HPDE6-E6E7 (cell line): ENCODE data around the gene AHNAK.
A peak's percentile ranks its signal among the peaks of the same experiment; 100 is the strongest.

Source experiments
- DNase-seq: peaks from one replicate; pipeline ENCODE4 v3.0.0; 2011; ENCODE audit warnings: missing footprints; ENCODE audit errors: extremely low spot score

AHNAK gene

DNA sequence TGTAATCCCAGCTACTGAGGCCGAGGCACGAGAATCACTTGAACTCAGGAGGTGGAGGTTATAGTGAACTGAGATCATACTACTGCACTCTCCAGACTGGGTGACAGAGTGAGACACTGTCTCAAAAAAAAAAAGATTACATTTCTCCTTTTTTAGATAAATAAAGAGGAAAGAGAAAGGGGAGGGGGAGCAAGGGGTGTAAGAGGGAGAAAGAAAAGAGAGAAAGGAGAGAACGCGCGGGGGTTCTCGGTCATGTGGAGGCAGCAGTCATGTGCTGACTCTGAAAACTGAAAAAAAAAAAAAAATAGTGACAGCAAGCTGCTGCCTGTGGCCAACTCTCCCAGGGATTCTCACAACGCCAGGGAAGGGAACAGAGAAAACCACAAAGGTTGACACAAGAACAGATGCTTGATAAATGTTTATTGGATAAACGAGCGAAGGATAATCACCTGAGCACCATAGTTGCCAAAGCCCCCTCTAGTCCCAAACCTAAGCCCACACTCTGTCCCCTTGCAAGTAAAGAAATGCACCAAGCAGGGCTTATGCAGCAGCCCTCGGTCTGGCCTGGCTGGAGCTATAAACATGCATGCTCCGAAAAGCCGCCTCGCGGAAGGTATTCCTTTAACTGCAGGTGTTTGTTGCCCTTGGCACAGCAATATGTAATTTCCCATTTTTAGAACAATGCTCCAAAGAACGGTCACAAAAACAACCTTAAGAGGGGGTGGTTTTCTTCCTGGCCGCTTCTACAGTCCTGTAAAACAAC is 113.3 kb downstream of the AHNAK start:
- no peak for DNase-seq

DNA sequence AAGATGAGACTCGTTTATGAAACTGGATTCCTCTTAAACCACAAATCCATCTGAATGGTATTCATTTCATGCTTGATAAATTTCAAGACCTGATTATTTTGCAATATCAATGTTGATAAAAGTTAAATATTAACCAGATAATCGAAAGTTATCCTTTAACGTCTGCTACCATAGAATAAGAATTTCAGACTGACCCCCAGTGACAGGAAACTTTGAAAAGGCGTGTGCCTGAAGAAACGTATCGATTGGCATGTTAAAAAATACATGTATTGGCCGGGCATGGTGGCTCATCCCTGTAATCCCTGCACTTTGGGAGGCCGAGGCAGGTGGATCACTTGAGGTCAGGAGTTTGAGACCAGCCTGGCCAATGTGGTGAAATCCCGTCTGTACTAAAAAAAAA is 113.9 kb downstream of the AHNAK start:
- DNase-seq: no peak

DNA sequence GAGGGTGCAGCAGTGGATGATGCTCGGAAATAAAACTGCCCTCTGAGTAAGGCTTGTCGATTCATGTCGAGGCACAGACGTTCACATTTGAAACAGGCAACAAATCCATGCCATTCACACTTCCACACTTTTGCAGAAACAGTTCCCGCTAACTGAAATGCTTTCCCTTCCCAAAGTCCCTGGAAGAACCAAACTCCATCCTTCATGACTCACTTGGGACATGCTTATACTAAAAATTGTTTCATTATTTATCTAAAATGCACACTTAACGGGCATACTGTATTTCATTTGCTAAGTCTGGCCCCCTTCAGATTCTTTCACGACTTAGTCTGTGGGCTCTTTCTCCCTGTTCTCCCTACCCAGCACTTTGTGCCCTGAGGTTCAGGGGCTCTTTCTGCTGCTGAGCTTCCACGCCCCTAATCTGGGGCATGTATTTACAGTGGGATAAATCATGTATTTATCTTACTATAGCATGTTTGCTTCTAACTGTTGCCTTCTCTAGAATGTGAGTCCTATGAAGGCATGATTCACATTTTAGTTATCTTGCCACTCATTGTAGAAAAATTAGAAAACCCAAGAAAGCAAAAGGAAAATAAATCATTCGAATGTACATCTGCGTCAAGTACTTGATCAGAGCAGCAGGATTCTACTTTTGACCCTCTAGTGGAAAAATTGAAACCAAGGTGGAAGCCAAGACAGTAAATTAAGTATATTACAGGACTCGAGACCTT is 115.3 kb downstream of the AHNAK start:
- DNase-seq: no peak

DNA sequence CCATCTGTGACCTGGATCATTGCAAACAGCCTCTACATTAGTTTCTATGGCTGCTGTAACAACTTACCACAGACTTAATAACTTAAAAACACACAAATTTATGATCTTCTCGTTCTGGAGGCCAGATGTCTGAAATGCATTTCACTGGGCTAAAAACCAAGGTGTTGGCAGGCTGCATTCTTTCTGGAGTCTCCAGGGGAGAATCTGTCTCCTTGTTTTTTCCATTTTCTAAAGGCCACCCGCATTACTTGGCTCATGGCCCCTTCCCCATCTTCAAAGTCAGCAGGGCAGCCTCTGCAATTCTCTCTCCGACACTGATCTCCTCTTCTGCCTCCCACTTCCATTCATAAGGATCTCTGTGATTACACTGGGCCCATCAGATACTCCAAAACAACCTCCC is 116.2 kb downstream of the AHNAK start:
- DNase-seq: no peak

DNA sequence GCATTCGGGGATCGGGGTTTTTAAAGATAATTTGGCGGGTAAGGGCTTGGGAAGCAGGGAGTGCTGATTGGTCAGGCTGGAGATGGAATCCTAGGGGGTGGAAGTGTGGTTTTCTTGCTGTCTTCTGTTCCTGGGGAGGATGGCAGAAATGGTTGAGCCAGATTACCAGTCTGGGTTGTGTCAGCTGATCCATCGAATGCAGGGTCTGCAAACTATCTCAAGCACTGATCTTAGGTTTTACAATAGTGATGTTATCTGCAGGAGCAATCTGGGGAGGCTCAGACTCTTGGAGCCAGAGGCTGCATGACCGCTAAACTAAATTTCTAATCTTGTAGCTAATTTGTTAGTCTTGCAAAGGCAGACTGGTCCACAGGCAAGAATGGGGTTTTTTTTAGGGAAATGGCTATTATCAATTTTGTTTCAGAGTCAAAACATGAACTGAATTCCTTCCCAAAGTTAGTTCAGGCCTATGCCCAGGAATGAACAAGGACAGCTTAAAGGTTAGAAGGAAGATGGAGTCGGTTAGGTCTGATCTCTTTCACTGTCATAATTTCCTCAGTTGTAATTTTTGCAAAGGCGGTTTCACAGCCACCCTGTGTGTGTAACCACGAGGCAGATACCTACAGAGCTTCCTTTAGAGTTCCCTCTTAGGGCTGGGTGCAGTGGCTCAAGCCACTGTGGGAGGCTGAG is 117.6 kb downstream of the AHNAK start:
- no peak for DNase-seq

DNA sequence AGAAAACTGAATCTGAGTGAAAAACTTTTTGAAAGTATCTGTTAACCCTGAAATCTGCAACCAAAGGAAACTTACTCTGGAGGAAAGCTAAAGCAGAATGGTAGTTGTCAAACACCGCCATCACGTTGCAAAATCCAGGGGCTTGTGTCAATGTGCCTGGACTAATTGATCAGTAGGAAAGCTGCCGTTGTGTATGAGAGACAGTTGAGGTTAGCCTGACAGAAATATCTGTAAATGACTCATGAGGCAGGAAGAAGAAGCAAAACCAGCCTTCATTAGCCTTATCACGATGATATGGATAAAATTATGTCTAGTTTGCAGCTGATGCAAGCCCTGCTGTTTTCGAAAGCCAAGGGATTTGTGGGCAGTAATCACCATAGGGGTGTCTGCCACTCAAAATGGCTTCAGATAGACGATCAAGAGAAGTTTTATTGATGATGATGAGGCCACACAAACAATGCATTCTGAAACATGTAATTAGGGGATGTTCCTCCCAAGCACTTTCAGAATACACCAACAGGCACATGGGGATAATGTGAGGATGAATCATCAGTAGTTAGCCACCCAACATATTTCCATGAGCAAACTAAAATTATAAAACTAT is 118.9 kb downstream of the AHNAK start:
- DNase-seq: no peak

DNA sequence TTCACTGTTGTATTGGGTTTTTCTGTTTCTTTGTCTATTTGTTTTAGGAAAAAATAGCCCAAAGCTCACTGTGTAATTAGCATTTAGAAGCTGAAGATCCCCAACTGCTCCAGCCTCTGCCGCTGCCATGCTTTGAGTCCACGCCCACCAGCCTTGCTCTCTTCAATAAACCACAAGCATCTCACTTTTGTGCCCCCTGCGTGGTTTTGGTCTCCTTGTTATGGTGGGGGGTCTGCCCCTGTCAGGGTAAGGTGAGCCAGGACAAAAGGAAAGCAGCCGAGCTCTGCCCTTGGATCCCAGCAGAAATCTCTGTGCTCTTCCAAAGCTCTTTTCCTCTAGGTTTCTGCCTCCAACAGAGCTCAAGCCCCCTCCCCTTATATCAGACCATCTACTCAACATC is 123.6 kb downstream of the AHNAK start:
- DNase-seq: no peak

DNA sequence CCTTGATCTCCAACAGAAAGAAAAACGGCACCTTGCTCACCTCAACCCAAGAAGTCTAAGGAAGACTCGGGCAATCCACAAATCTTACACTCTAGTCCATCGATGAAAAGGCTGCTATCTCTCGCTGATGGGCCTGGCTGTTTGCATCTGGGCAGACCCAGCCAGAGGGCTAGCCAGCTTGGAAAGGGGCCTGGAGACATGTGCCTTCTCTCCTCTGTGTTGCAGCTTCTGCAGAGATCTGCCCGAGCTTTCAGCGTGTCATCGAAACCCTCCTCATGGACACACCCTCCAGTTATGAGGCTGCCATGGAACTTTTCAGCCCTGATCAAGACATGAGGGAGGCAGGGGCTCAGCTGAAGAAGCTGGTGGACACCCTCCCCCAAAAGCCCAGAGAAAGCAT is 124.6 kb downstream of the AHNAK start:
- no peak for DNase-seq

DNA sequence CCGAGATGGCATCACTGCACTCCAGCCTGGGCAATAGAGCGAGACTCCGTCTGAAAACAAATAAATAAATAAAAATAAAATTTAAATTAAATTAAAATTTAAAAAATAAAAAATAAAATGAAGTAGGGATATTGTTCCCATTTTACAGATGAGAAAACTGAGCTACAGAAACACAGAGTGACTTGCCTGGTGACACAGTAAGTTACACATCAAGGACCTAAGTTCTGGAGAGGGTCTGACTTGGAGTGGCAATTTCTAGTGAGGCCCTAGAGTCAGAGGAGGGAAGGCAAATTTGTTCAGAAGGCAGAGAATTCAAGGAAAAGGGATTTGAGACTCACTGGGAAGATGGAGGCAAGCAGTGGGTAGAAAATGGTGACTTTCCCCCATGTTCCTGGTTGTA is 125.7 kb downstream of the AHNAK start:
- no peak for DNase-seq

DNA sequence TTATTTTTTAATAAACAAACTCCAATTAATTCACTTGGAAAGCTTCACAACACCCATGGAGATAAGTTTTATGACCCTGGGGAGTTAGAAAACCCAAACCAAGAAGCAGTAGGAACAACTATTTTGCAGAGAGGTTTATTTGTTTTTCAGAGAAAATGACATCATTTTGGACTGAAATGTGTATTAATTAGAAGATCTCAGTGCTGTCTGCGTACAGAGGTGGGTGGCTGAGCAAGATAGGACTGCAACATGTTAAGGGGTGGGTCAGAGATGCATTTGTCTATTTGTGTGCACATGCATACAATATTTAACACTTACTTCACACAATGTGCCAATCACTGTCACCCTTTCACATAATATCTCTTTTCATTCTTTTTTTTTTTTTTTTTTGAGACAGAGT is 126.7 kb downstream of the AHNAK start:
- no peak for DNase-seq

DNA sequence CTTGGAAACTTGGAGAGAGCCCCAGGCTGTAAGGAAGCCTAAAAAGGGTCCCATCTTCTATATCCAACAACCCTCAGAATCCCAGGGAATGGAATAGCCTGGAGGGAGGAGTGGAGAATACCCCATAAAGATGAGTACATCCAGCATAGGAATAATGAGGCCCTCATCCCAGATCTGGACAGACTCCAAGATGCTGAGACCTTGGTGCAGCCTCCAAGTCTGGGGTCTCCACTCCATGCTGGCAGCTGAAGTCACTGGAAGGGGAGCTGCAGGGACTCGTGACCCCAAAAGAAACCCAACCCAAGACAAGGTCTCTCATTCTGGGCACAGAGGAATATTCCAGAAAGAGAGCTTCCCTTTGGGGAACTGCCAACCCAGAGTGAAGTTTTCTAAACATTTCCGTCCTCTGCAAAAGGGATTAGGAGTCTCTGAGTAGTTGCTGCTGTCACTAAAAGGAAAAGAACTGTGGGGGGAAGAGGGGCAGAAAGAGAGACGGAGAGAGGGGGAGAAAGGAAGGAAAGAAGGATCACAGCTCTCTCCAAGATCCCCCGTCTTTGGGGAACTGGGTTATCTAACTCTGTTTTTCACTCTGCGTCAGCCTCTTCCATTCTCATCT is 127.2 kb downstream of the AHNAK start:
- no peak for DNase-seq

DNA sequence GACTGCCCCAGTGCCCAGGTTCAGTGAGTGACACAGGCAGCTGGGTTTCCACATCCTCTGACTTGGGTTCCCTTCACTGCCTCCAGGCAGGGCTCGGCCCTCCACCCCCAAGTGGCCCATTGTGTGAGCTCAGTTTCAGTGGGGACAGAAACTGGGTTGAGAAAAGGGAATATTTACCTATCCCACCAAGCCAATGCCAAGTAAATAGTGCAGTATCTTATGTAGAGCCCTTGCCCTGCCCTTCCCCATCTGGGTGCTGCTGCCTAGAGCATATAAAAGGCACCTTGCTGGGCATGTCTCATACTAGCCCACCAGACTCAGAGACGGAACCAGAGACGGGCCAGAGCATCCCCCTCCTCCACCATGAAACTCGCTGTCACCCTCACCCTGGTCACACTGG is 127.9 kb downstream of the AHNAK start, which contains the start of gene SCGB1A1:
Gene SCGB1A1, plus strand, starts transcription at position 301 of the 400 bp plus-strand sequence. Its CDS starts 63 bp downstream, at position 364.
- no peak for DNase-seq

DNA sequence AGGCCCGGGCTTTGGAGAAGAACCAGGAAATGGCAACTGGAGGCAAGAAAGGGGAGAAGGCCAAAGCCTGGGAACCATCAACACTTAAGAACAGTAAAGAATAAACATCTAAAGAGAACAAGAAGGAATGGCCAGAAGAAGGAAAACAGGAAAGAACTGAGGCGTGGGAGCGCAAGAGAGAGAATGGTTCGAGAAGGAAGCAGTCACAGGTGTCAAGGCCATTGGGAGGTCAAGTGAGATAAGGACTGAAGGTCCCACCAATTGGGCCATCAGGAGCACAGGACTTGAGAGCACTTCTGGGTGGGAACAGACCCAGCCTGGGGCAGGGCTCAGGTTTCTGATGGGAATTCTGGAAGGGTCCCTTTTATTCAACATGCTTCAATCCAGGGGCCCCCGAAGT is 128.5 kb downstream of the AHNAK start:
- DNase-seq: no peak

DNA sequence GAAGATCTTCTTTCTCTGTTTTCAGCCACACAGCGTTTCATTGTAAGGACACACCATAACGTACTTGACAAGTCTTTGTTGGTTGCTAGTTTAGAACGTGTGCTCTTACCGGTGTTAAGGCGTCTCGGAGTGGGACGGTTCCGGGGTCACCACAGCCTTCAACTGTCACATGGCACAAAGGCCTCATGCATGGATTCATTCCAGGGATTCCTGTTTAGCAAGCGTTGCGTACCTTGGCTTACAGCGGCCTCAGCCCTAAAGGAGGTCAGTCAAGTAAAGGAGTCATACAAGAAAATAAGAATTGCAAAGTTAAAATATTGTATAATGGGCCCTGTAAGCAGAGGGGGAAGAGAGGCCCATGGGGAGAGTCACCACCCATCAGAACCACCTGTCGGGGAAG is 130.0 kb downstream of the AHNAK start:
- DNase-seq: no peak

DNA sequence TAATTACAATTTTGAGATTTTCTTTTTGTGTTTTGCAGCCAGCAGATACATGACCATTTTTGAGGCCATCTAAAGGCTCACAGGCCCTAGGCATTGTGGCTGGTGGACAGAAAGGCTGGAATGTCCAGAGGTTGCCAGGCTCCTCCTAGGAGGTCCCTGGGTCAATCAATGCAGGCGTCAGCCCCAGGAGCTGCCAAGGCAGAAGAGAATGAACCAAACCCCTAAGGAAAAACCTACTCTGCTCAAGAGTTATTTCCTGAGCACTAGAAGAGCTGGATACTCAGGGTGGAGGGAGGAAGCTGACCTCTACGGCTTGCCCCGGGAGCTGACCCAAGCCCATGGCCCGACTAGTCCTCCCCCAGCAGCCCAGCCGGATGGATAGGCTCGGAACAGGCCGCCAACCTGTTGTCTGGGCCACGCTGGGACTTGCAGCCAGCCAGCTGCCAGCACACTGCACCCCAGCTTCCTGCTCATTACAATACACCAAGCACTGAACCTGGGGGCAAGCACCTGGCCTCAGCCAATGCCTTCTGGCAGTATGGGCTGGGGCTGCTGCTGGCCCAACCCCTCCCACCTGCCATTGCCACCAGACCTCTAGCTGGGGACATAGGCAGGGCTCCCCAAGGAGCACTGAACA is 133.4 kb downstream of the AHNAK start:
- DNase-seq: no peak

DNA sequence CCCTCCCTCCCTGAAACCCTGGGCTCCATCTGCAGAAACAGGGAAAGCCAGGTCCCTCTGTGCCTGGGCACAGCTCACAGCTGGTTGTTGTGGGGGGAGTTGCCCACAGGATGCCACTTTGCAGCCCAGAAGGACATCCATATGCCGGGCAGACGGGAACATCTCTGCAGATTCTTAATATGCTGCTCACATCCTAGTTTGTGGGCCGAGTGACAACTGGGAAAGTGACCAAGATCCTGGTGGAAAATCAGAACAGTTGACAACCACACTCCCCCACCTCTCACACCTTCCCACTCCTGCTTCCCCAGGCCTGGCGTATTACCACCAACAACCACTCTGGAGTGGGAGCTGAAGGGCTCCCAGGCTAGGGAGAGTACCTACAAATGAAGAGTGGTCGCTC is 135.1 kb downstream of the AHNAK start:
- no peak for DNase-seq

DNA sequence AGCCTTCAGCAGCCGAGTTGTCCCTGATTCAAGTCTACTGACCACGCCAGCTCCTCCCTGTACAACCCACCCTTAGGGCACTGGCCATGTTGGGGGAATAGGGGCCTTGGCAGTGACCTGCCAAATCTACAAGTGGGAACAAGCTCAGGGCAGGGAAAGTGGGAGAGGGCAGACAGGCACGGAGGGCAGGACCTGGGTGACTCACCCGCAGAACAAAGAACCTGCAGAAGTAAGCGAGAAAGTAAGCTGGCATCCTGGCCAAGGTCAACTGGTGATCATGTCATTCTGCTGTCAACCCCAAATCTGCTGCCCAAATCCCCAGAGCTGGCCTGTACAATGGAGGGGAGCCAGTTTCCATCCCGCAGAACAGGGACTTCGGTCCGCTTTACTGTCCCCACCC is 135.6 kb downstream of the AHNAK start:
- peak; percentile 75 for DNase-seq

DNA sequence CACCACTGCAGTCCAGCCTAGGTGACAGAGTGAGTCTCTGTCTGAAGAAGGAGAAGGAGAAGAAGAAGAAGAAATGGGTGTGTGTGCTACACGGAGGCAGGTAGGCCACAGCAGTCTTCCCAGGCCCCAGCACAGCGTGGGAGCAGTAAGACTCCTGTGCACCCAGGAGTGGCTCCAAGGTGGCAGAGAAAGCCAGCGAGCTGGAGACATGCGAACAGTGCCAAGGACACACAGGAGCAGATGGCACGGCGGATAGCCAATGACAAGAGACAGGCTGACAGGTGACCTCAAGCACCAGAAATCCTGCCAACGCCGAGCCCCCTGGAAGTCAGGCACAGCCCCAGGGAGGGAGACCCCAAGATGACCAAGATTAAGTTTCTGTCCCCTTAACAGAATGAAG is 136.8 kb downstream of the AHNAK start:
- no peak for DNase-seq

DNA sequence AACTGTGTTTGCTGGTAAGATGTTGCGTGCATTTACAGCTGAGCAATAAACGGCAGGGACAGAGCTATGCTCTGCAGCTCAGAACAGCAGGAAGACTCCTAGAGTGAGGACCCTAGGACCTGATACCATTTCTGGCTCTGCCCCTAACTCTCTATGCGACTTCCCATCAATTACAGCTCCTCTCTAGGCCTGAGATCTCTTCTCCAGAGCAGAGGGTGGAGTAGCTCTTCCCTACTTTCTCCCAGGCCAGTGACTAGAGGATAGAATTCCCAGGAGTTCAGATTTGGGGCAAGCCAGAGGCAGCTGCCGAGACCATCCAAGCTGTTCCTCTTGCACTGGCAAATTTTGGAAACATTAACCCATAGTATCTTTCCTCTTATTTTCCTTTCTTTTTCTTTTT is 140.6 kb downstream of the AHNAK start:
- DNase-seq: no peak

DNA sequence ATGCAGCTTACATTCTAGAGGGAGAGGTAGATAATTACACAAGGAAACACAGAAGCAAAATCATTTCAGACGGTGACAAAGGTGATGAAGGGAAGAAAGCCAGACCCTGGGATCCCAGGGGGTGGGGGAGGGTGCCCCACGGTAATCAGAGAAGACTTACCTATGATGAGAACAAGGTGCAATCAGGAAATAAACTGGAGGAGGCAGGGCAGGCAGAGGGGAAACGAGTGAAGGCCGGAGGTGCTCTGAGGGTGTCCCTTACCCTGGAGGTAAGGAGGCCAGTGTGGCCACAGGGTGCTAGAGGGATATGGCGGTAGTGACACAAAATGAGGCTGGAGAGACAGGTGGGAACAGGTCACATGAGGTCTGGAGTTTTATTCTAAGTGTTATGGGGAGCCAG is 141.7 kb downstream of the AHNAK start:
- no peak for DNase-seq

DNA sequence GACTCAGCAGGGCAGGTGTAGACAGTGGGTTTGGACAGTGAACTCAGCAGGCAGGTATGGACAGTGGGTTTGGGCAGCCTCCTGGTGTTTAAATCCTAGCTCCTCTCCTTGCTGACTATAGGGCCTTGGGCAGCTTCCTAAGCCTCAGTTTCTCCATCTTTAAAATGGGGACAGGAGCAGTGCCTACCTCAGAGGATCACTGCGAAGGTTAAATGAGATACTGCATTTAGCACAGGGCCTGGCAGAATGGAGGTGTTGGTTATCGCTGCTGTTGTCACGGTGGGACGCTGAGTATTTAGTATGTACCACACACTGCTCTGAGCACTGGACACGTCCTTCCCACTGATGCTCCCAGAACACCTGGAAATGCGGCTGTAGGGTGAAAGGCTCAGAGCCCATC is 142.2 kb downstream of the AHNAK start:
- no peak for DNase-seq
